ENCODE measurements around the gene IFT80.

DNA sequence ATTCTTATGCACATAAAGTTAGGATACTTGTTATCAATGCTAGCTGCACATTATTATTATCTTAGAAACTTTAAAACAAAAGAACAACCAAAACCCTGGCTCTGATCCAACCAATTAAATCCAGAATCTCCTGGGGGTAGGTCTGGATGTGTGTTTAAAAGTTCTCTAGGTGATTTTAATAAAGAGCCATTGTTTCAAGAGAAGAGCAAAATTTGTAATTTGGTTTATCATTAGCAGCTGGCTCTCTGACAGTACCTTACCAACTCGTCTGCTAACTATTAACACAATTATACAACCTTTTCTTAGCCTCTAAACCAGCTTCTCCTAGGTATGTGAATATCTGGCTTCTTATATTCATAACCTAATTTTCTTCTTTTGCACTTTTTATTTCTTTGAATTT, 68.9 kb downstream of the IFT80 start:
- TF ChIP-seq TAF1 (IDR thresholded peaks at IDR 0.05; ENCODE audit: control insufficient read depth, extremely low read depth, insufficient read depth, low read length, severe bottlenecking) (no peak), TAF15 (IDR thresholded peaks at IDR 0.05; ENCODE audit: low read depth, low read length) (no peak), E2F5 (CRISPR knock-in tag; IDR thresholded peaks at IDR 0.05) (no peak), CEBPZ (IDR thresholded peaks at IDR 0.05; ENCODE audit: borderline replicate concordance, low read depth, low read length) (no peak), HNRNPLL (IDR thresholded peaks at IDR 0.05; ENCODE audit: low read depth, low read length, poor library complexity, severe bottlenecking) (no peak), HNRNPK (IDR thresholded peaks at IDR 0.05; ENCODE audit: low read depth, low read length, poor library complexity, severe bottlenecking) (no peak), ZNF644 (tag; IDR thresholded peaks at IDR 0.05; ENCODE audit: low read depth) (no peak), HNRNPUL1 (IDR thresholded peaks at IDR 0.05; ENCODE audit: low read length) (no peak), FOXA3 (CRISPR knock-in tag; conservative IDR thresholded peaks at IDR 0.05 in 1 of 2, IDR thresholded peaks at IDR 0.05 in 1 of 2) (no peak), ZFP36 (IDR thresholded peaks at IDR 0.05; ENCODE audit: low read depth, low read length, partially characterized antibody) (no peak), ZNF354B (CRISPR knock-in tag; IDR thresholded peaks at IDR 0.05) (no peak), TARDBP (IDR thresholded peaks at IDR 0.05) (no peak)

All from K562 (cell line).